Measurements from ENCODE around the gene NEDD9. TPM values are rescaled to one million over a fixed set of nuclear protein-coding genes. Genes with fewer than 3 reads are reported as not detected.

The NEDD9 gene
- total RNA-seq, 1 donor: 32.9 TPM

DNA sequence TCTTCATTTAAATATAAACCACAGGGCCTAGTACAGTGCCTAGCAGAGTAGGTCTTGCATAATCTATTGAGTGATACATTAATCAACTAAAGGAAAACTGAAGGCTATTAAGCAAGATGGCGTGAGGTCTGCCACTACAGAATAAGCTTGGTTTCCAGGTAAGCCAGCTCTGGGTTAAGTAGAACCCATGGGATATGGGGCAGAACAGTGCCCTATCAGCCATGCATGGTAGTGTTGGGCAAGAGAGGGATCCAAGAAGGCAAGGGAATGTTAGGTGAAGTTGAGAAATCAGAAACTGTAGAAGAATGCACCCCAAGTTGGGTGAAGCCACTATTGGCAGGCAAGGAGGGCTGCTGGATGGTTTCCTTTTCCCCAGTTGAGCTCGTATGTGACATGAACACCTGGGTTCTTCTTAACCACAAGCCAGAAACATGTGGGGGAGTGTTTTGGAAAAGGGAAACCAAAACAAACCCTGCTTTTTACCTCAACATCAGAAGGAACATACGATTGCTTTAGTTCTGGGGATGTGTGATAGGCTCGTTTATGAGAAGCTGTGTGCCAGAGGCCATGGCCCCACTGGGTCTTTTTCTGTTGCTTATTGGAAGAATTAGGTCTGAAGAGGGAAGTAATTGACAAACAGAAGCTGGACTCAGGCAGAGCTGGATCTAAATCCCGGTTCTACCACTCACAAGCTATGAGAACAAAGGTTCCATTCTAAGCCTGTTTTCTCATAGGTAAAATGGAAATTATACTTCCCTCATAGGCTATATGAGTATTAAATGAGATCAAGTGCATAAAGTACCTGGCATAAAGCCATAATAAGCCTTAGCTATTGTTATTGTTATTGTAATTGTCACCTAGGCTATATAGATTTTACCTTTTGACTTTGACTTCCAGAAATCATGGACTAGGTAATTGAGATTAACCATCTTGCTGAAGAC is 33.5 kb downstream of the NEDD9 start:
- Histone ChIP-seq H4K20me1 (ENCODE audit: insufficient read depth, low read length) (no peaks in the 10 kb centered on the region), H3K9me3 (ENCODE audit: low read depth, low read length) (no peaks in the 10 kb centered on the region), H3K4me3 (ENCODE audit: insufficient read depth, low read length) (no peak overlapping the region), H3K36me3 (ENCODE audit: insufficient read depth, low read length) (peaks cover 21% of the 10 kb centered on the region), H3K27me3 (ENCODE audit: insufficient read depth, low read length) (no peaks in the 10 kb centered on the region), H3K79me2 (ENCODE audit: insufficient read depth, low read length) (peaks cover 35% of the 10 kb centered on the region), H2AFZ (ENCODE audit: low read length) (no peak overlapping the region), H3K4me2 (ENCODE audit: insufficient read depth, low read length) (no peak overlapping the region), H3K4me1 (ENCODE audit: insufficient read depth, low read length) (peaks cover 79% of the 10 kb centered on the region), H3K27ac (ENCODE audit: low read depth, low read length) (peak overlapping the region; percentile 95)
- no peak for DNase-seq (ENCODE audit: insufficient read length, low spot score, missing footprints)
- TF ChIP-seq, protein P1, sequence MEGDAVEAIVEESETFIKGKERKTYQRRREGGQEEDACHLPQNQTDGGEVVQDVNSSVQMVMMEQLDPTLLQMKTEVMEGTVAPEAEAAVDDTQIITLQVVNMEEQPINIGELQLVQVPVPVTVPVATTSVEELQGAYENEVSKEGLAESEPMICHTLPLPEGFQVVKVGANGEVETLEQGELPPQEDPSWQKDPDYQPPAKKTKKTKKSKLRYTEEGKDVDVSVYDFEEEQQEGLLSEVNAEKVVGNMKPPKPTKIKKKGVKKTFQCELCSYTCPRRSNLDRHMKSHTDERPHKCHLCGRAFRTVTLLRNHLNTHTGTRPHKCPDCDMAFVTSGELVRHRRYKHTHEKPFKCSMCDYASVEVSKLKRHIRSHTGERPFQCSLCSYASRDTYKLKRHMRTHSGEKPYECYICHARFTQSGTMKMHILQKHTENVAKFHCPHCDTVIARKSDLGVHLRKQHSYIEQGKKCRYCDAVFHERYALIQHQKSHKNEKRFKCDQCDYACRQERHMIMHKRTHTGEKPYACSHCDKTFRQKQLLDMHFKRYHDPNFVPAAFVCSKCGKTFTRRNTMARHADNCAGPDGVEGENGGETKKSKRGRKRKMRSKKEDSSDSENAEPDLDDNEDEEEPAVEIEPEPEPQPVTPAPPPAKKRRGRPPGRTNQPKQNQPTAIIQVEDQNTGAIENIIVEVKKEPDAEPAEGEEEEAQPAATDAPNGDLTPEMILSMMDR (IDR thresholded peaks at IDR 0.05; ENCODE audit: extremely low read depth, low read depth, low read length): no peak

DNA sequence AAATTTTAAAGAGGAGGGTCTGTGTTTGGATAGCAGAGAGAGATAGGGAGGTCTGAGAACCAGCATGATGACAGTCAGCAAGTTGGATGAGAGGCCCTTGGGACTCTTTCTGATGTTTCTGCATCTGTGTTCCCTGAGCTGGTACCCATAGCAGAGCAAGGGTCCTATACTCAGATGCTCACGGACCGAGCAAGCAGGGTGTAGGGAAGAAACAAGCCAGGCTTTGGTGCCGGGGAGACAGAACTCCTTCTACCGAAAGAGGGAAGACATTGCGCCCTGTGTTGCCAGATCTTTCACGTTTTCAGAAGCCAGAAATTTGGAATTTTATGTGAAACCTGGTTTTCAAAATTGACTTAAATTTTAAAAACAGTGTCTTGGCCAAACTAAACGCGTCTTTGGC is 34.6 kb downstream of the NEDD9 start:
- Histone ChIP-seq H3K27me3 (ENCODE audit: insufficient read depth, low read length) (no peaks in the 10 kb centered on the region), H4K20me1 (ENCODE audit: insufficient read depth, low read length) (no peaks in the 10 kb centered on the region), H2AFZ (ENCODE audit: low read length) (no peak overlapping the region), H3K9me3 (ENCODE audit: low read depth, low read length) (no peaks in the 10 kb centered on the region), H3K79me2 (ENCODE audit: insufficient read depth, low read length) (peaks cover 27% of the 10 kb centered on the region), H3K4me1 (ENCODE audit: insufficient read depth, low read length) (peaks cover 75% of the 10 kb centered on the region), H3K27ac (ENCODE audit: low read depth, low read length) (peak overlapping the region; percentile 95), H3K4me3 (ENCODE audit: insufficient read depth, low read length) (no peak overlapping the region), H3K36me3 (ENCODE audit: insufficient read depth, low read length) (peaks cover 21% of the 10 kb centered on the region), H3K4me2 (ENCODE audit: insufficient read depth, low read length) (peak overlapping the region; percentile 72)
- TF ChIP-seq, protein P1 (IDR thresholded peaks at IDR 0.05; ENCODE audit: extremely low read depth, low read depth, low read length): no peak
- no peak for DNase-seq (ENCODE audit: insufficient read length, low spot score, missing footprints)

- Histone ChIP-seq H3K4me1 (ENCODE audit: insufficient read depth, low read length) (peaks cover 68% of the 10 kb centered on the region), H3K27me3 (ENCODE audit: insufficient read depth, low read length) (no peaks in the 10 kb centered on the region), H3K4me2 (ENCODE audit: insufficient read depth, low read length) (peak overlapping the region; percentile 72), H3K4me3 (ENCODE audit: insufficient read depth, low read length) (peak overlapping the region; percentile 49), H4K20me1 (ENCODE audit: insufficient read depth, low read length) (no peaks in the 10 kb centered on the region), H2AFZ (ENCODE audit: low read length) (no peak overlapping the region), H3K79me2 (ENCODE audit: insufficient read depth, low read length) (peaks cover 20% of the 10 kb centered on the region), H3K9me3 (ENCODE audit: low read depth, low read length) (no peaks in the 10 kb centered on the region), H3K27ac (ENCODE audit: low read depth, low read length) (peak overlapping the region; percentile 95), H3K36me3 (ENCODE audit: insufficient read depth, low read length) (peaks cover 19% of the 10 kb centered on the region)
- peak; percentile 85 for DNase-seq (ENCODE audit: insufficient read length, low spot score, missing footprints)
- TF ChIP-seq, protein P1 (IDR thresholded peaks at IDR 0.05; ENCODE audit: extremely low read depth, low read depth, low read length): no peak
Measured at GRCh38 chr6:11197175-11197536, 35.3 kb downstream of the NEDD9 start.

- peaks cover 66% of the 10 kb centered on the region for H3K4me1 ChIP-seq (ENCODE audit: insufficient read depth, low read length)
- peaks cover 22% of the 10 kb centered on the region for H3K36me3 ChIP-seq (ENCODE audit: insufficient read depth, low read length)
- peak overlapping the region; percentile 49 for H3K4me3 ChIP-seq (ENCODE audit: insufficient read depth, low read length)
- TF ChIP-seq, protein P1 (IDR thresholded peaks at IDR 0.05; ENCODE audit: extremely low read depth, low read depth, low read length): no peak
- H3K27me3 ChIP-seq (ENCODE audit: insufficient read depth, low read length): no peaks in the 10 kb centered on the region
- H3K9me3 ChIP-seq (ENCODE audit: low read depth, low read length): no peaks in the 10 kb centered on the region
- peaks cover 17% of the 10 kb centered on the region for H3K79me2 ChIP-seq (ENCODE audit: insufficient read depth, low read length)
- H2AFZ ChIP-seq (ENCODE audit: low read length): peak overlapping the region; percentile 26
- peak overlapping the region; percentile 95 for H3K27ac ChIP-seq (ENCODE audit: low read depth, low read length)
- DNase-seq (ENCODE audit: insufficient read length, low spot score, missing footprints): peak; percentile 55
- H3K4me2 ChIP-seq (ENCODE audit: insufficient read depth, low read length): peak overlapping the region; percentile 72
- H4K20me1 ChIP-seq (ENCODE audit: insufficient read depth, low read length): no peaks in the 10 kb centered on the region
Measured at GRCh38 chr6:11196511-11197174, 35.8 kb downstream of the NEDD9 start.
